GM12878 (cell line): ENCODE data around the gene MAML2. TPM values are rescaled to one million over a fixed set of nuclear protein-coding genes. Genes with fewer than 3 reads are reported as not detected.

Experiments
- ATAC-seq: fragments of 200-7000 bp; cut with Tn5 transposase; 3 replicates; pipeline ENCODE4 v1.9.1; 2020; ENCODE audit warnings: mild to moderate bottlenecking, moderate library complexity
- BruUV-seq: library from RNA; stranded (reverse); fragments of 400-500 nt; replicated peaks from 2 replicates; lab custom pipeline; 2021; lab: Mats Ljungman, UMichigan
- CTCF ChIA-PET: fragments of 300-600 bp; sonication (Branson Sonifier 250); formaldehyde crosslinking; extraction: SDS; loops from one replicate; lab custom pipeline; 2021; ENCODE audit warnings: inconsistent platforms; lab: Yijun Ruan, JAX
- POLR2A ChIA-PET: fragments of 350-600 bp; formaldehyde crosslinking; extraction: SDS; loops from one replicate; lab custom pipeline; 2021; ENCODE audit warnings: inconsistent platforms; lab: Charles Lee
- RAD21 ChIA-PET: fragments of 300-600 bp; sonication (Branson Sonifier 250); formaldehyde crosslinking; loops from one replicate; lab custom pipeline; 2023; ENCODE audit warnings: antibody characterized with exemption; ENCODE audit not compliant: unreplicated experiment; lab: Charles Lee
- SMC1A ChIA-PET: fragments of 300-600 bp; sonication (Branson Sonifier 250); formaldehyde crosslinking; loops from one replicate; lab custom pipeline; 2023; ENCODE audit not compliant: unreplicated experiment, uncharacterized antibody; lab: Charles Lee
- DNase-seq: peaks from one replicate; pipeline ENCODE4 v3.0.0-alpha.2; 2011; ENCODE audit warnings: low read depth, low spot score
- FAIRE-seq: peaks from 3 replicates; lab custom pipeline; 2011; peaks lifted over from hg19 to GRCh38; lab: Jason Lieb, UNC
- H2AFZ ChIP-seq: 2 replicates; pipeline ENCODE4 v1.6.0; 2011; ENCODE audit warnings: low read depth, low read length, control low read depth; ENCODE audit not compliant: control insufficient read depth
- H3K27ac ChIP-seq: 2 replicates; pipeline ENCODE4 v1.5.1; 2011; ENCODE audit warnings: control low read depth; ENCODE audit not compliant: control insufficient read depth, insufficient read depth
- H3K27me3 ChIP-seq, 2 experiments: replicated peaks in 1 of 2; 2 replicates each; pipeline versions ENCODE4 v1.6.0 to v1.6.1; 2011; ENCODE audit warnings: low read length in 1 of 2; ENCODE audit not compliant: control insufficient read depth in 2 of 2, insufficient read depth in 2 of 2
- H3K36me3 ChIP-seq, 2 experiments: 2 replicates each; pipeline ENCODE4 v1.5.1; 2011; ENCODE audit warnings: low read length in 1 of 2; ENCODE audit not compliant: control insufficient read depth in 2 of 2, insufficient read depth in 2 of 2
- H3K4me1 ChIP-seq: 2 replicates; pipeline ENCODE4 v1.6.1; 2011; ENCODE audit warnings: mild to moderate bottlenecking, low read length, moderate library complexity, mixed read lengths; ENCODE audit not compliant: control insufficient read depth, insufficient read depth
- H3K4me2 ChIP-seq: 2 replicates; pipeline ENCODE4 v1.6.0; 2011; ENCODE audit warnings: control low read depth; ENCODE audit not compliant: control insufficient read depth, insufficient read depth
- H3K4me3 ChIP-seq: fragments of 200-600 bp; sonication (generic); 2 replicates; pipeline ENCODE4 v1.5.1; 2016
- H3K79me2 ChIP-seq: 2 replicates; pipeline ENCODE4 v1.6.0; 2011; ENCODE audit warnings: low read length; ENCODE audit not compliant: control insufficient read depth, insufficient read depth
- H3K9ac ChIP-seq: 2 replicates; pipeline ENCODE4 v1.8.0; 2011; ENCODE audit warnings: low read length, control low read depth, mixed read lengths; ENCODE audit not compliant: control insufficient read depth, insufficient read depth
- H3K9me3 ChIP-seq: replicated peaks from 3 replicates; pipeline ENCODE4 v1.5.1; 2011; ENCODE audit warnings: mild to moderate bottlenecking, low read length; ENCODE audit not compliant: control insufficient read depth, insufficient read depth
- H4K20me1 ChIP-seq: 2 replicates; pipeline ENCODE4 v1.6.0; 2011; ENCODE audit not compliant: control insufficient read depth, insufficient read depth
- BRCA1 ChIP-seq: IDR thresholded peaks from 2 replicates; pipeline ENCODE4 v1.6.1; 2011; ENCODE audit warnings: low read depth, low read length, improper control_type of control experiment
- CBX5 ChIP-seq: sonication (generic); IDR thresholded peaks from 2 replicates; pipeline ENCODE4 v1.6.1; 2016; ENCODE audit warnings: low read depth, moderate library complexity, mild to moderate bottlenecking, inconsistent platforms
- CHD1 ChIP-seq: IDR thresholded peaks from 2 replicates; pipeline ENCODE4 v1.6.1; 2012; ENCODE audit warnings: low read depth, low read length, improper control_type of control experiment
- CHD2 ChIP-seq: IDR thresholded peaks from 2 replicates; pipeline ENCODE4 v1.6.1; 2011; ENCODE audit warnings: low read depth, low read length, improper control_type of control experiment, borderline replicate concordance
- FOS ChIP-seq: IDR thresholded peaks from 3 replicates; pipeline ENCODE4 v1.6.1; 2011; ENCODE audit warnings: borderline replicate concordance; ENCODE audit not compliant: insufficient read length; ENCODE audit errors: extremely low read depth
- GATAD2B ChIP-seq: fragments of 450-650 bp; conservative IDR thresholded peaks from 2 replicates; pipeline ENCODE4 v1.6.1; 2017; ENCODE audit warnings: low read depth, mild to moderate bottlenecking, moderate library complexity
- TAF1 ChIP-seq: IDR thresholded peaks from 2 replicates; pipeline ENCODE4 v1.6.1; 2011; ENCODE audit warnings: mild to moderate bottlenecking, low read depth, low read length, borderline replicate concordance
- ZBTB4 ChIP-seq: fragments of 450-650 bp; formaldehyde crosslinking; IDR thresholded peaks from 2 replicates; pipeline ENCODE4 v1.4.0; 2022; ENCODE audit warnings: mild to moderate bottlenecking, moderate library complexity
- ZNF24 ChIP-seq: fragments of 450-650 bp; IDR thresholded peaks from 2 replicates; pipeline ENCODE4 v1.6.1; 2017; ENCODE audit warnings: antibody characterized with exemption, mild to moderate bottlenecking
- WGBS: methylation state at CpG from one replicate; pipeline ENCODE4 v1.1.6; 2016; ENCODE audit warnings: low lambda C conversion rate; ENCODE audit not compliant: insufficient replicate concordance, insufficient coverage; ENCODE audit errors: missing lambda C conversion rate; 5-methylcytosine and 5-hydroxymethylcytosine counted together
- in situ Hi-C: fragments of 300-500 bp; cut with MboI; formaldehyde crosslinking; loops from 9 replicates; pipeline ENCODE4 v1.14.3; 2018; ENCODE audit warnings: mixed read lengths
- intact Hi-C: fragments of 100-400 bp; cut with micrococcal nuclease; formaldehyde crosslinking; loops from one replicate; pipeline ENCODE4 v1.14.2; 2022; ENCODE audit not compliant: unreplicated experiment
- polyA plus RNA-seq, 11 experiments: library from polyadenylated mRNA; depleted of rRNA in 4 of 11; unstranded in 6 of 11; stranded (reverse) in 5 of 11; fragments of >200 nt; fragmentation: Nextera tagmentation in 4 of 11; fragmentation: Illumina TruSeq in 1 of 11; extraction: Ambion mirVana in 4 of 11; extraction: Trizol in 1 of 11; gene quantifications; 1 replicate in 1 of 11; 2 replicates in 10 of 11; pipeline versions ENCODE4 v1.2.1 to v1.2.3, GENCODE V29; 2011 to 2016; ENCODE audit warnings: inconsistent platforms in 2 of 11, missing spikeins in 2 of 11, low read depth in 1 of 11
- total RNA-seq, 4 experiments: library from RNA; depleted of rRNA in 3 of 4; stranded (reverse); fragments of >200 nt in 3 of 4; fragmentation: Illumina TruSeq in 1 of 4; extraction: Trizol in 1 of 4; gene quantifications; 2 replicates each; pipeline versions ENCODE4 v1.2.1 to v1.2.3, GENCODE V29; 2013 to 2021

The MAML2 gene
- total and polyA plus RNA-seq, 10 of the 15 experiments (the other 5 are each of a cell fraction or from before 2014, with no cell fraction given): 2.5 to 15.1 (median 12.0) TPM

GRCh38 chr11:96113193-96113681 lies 229.8 kb downstream of the MAML2 start:
- BruUV-seq: no TSS peak
- Histone ChIP-seq H3K9me3 (no peaks in the 10 kb centered on the region), H2AFZ (no peak overlapping the region), H3K79me2 (no peaks in the 10 kb centered on the region; the same call in none of the 2 replicates), H3K4me3 (no peak overlapping the region)
- POLR2A ChIA-PET: interaction anchor here (0.6 to 1.0 kb wide), 8 partner anchors 23 to 1515 kb away, joined by 3 to 4 read pairs (median 4); no protein-coding TSS in a partner anchor
- TF ChIP-seq FOS (no peak), ZBTB4 (CRISPR knock-in tag) (no peak), BRCA1 (no peak), CBX5 (no peak), GATAD2B (no peak), CHD1 (no peak), ZNF24 (no peak), TAF1 (no peak), CHD2 (no peak)
- TF ChIP-seq, all 136 proteins: peak for 0
- CTCF ChIA-PET: interaction anchor here (1.2 to 1.9 kb wide), 3 partner anchors 230 to 1510 kb away, joined by 3 to 10 read pairs (median 3); partner anchors contain the start of gene MAML2
- peaks cover 0 to 7% of the 10 kb centered on the region in 2 experiments; a peak in 1 of 4 replicates for H3K36me3 ChIP-seq
- RAD21 ChIA-PET: interaction anchor here (0.7 to 1.8 kb wide), 4 partner anchors 37 to 230 kb away, joined by 3 to 12 read pairs (median 6); partner anchors contain the start of gene MAML2
- H3K4me1 ChIP-seq: peaks cover 32% of the 10 kb centered on the region
- H3K27me3 ChIP-seq: no peaks in the 10 kb centered on the region
- H4K20me1 ChIP-seq: no peaks in the 10 kb centered on the region
- 100% methylated on average over 1 of the region's 4 CpGs for WGBS
- DNase-seq (no peak), FAIRE-seq (no peak), ATAC-seq (no peak)
- no peak overlapping the region for H3K9ac ChIP-seq
- SMC1A ChIA-PET: interaction anchor here (0.7 to 5.7 kb wide), 10 partner anchors 12 to 230 kb away, joined by 3 to 33 read pairs (median 5); partner anchors contain the start of gene MAML2
- no peak overlapping the region for H3K4me2 ChIP-seq
- H3K27ac ChIP-seq: peak overlapping the region; percentile 76
- intact Hi-C loops: loop anchor here (2.0 kb wide), 3 partner anchors 76 to 230 kb away; partner anchors contain the start of gene MAML2
- in situ Hi-C loops: no loop called here
